SK-N-MC (cell line): ENCODE measurements around the gene TACR2.

Experiments
- DNase-seq: peaks from one replicate; pipeline ENCODE4 v3.0.0-alpha.2; 2011; ENCODE audit warnings: low read depth, low spot score
- H3K27ac ChIP-seq: fragments of 200-600 bp; sonication (generic); 2 replicates; pipeline ENCODE4 v1.5.1; 2016; ENCODE audit warnings: mixed run types
- H3K36me3 ChIP-seq: fragments of 200-600 bp; sonication (generic); 2 replicates; pipeline ENCODE4 v1.6.1; 2017; ENCODE audit warnings: antibody characterized with exemption, low read length, mixed read lengths; ENCODE audit not compliant: insufficient read depth
- H3K4me3 ChIP-seq: fragments of 200-600 bp; sonication (generic); 2 replicates; pipeline ENCODE4 v1.5.1; 2016
- H3K9ac ChIP-seq: fragments of 200-600 bp; sonication (generic); 2 replicates; pipeline ENCODE4 v1.8.0; 2017; ENCODE audit warnings: mixed run types, mixed read lengths; ENCODE audit not compliant: insufficient read length
- H3K9me3 ChIP-seq: fragments of 200-600 bp; sonication (generic); 2 replicates; pipeline ENCODE4 v1.6.1; 2017; ENCODE audit warnings: low read depth, mild to moderate bottlenecking, antibody characterized with exemption, low read length, moderate library complexity, mixed read lengths
- EZH2 ChIP-seq: fragments of 200-600 bp; sonication (generic); IDR thresholded peaks from one replicate; pipeline ENCODE4 v1.6.1; 2017; ENCODE audit warnings: antibody characterized with exemption
- FOXP2 ChIP-seq: optimal IDR thresholded peaks from 2 replicates; pipeline ENCODE3; 2011; ENCODE audit warnings: mild to moderate bottlenecking, moderate library complexity; ENCODE audit not compliant: insufficient read depth; ENCODE audit errors: extremely low read length, control extremely low read depth
- POLR2AphosphoS5 ChIP-seq: IDR thresholded peaks from 2 replicates; pipeline ENCODE4 v1.6.1; 2012; ENCODE audit warnings: mild to moderate bottlenecking, low read depth, low read length, borderline replicate concordance

TACR2 gene

GRCh38 chr10:69443354-69443753 is 26.6 kb upstream of the TACR2 start:
- H3K27ac ChIP-seq, result no peak overlapping the region

GRCh38 chr10:69439813-69440506 is 23.2 kb upstream of the TACR2 start:
- Histone ChIP-seq H3K27ac (no peak overlapping the region), H3K36me3 (no peaks in the 10 kb centered on the region), H3K9ac (no peak overlapping the region), H3K4me3 (no peak overlapping the region), H3K9me3 (no peaks in the 10 kb centered on the region)
- no peak for TF ChIP-seq FOXP2
- TF ChIP-seq POLR2AphosphoS5, result no peak
- TF ChIP-seq EZH2, result no peak
- DNase-seq, result no peak

More at GRCh38 chr10:69443354-69443753, 26.6 kb upstream of the TACR2 start:
- Histone ChIP-seq H3K4me3 (no peak overlapping the region), H3K9ac (no peak overlapping the region), H3K36me3 (no peaks in the 10 kb centered on the region), H3K9me3 (no peaks in the 10 kb centered on the region)
- DNase-seq, result no peak
- no peak for TF ChIP-seq POLR2AphosphoS5
- no peak for TF ChIP-seq FOXP2

GRCh38 chr10:69439350-69439739 is 22.6 kb upstream of the TACR2 start:
- Histone ChIP-seq H3K9ac (no peak overlapping the region), H3K4me3 (no peak overlapping the region), H3K9me3 (no peaks in the 10 kb centered on the region), H3K27ac (no peak overlapping the region), H3K36me3 (no peaks in the 10 kb centered on the region)
- no peak for TF ChIP-seq FOXP2
- TF ChIP-seq POLR2AphosphoS5, result no peak
- TF ChIP-seq EZH2, result no peak
- DNase-seq, result no peak

GRCh38 chr10:69438536-69439349 is 22.0 kb upstream of the TACR2 start:
- no peak for DNase-seq
- Histone ChIP-seq H3K27ac (peak overlapping the region; percentile 68; the same call in 1 of the 2 replicates), H3K9ac (no peak overlapping the region)

GRCh38 chr10:69437321-69438259 is 20.9 kb upstream of the TACR2 start:
- Histone ChIP-seq H3K9me3 (no peaks in the 10 kb centered on the region), H3K9ac (no peak overlapping the region), H3K27ac (no peak overlapping the region), H3K36me3 (no peaks in the 10 kb centered on the region), H3K4me3 (no peak overlapping the region)
- no peak for TF ChIP-seq POLR2AphosphoS5
- TF ChIP-seq FOXP2, result no peak
- TF ChIP-seq EZH2, result no peak
- no peak for DNase-seq

More at GRCh38 chr10:69438536-69439349, 22.0 kb upstream of the TACR2 start:
- H3K36me3 ChIP-seq, result no peaks in the 10 kb centered on the region
- peak overlapping the region; percentile 51 for H3K4me3 ChIP-seq
- TF ChIP-seq FOXP2, result no peak
- TF ChIP-seq EZH2, result no peak
- no peak for TF ChIP-seq POLR2AphosphoS5
- no peaks in the 10 kb centered on the region for H3K9me3 ChIP-seq

GRCh38 chr10:69435966-69436520 is 19.3 kb upstream of the TACR2 start:
- H3K9ac ChIP-seq, result no peak overlapping the region
- TF ChIP-seq FOXP2 (no peak), POLR2AphosphoS5 (no peak), EZH2 (no peak)
- no peak overlapping the region for H3K4me3 ChIP-seq
- H3K27ac ChIP-seq, result no peak overlapping the region
- DNase-seq, result no peak
- no peaks in the 10 kb centered on the region for H3K36me3 ChIP-seq
- no peaks in the 10 kb centered on the region for H3K9me3 ChIP-seq

GRCh38 chr10:69434926-69435325 is 18.2 kb upstream of the TACR2 start:
- no peaks in the 10 kb centered on the region for H3K9me3 ChIP-seq
- DNase-seq, result no peak
- no peaks in the 10 kb centered on the region for H3K36me3 ChIP-seq
- no peak for TF ChIP-seq FOXP2
- TF ChIP-seq EZH2, result no peak
- no peak for TF ChIP-seq POLR2AphosphoS5
- H3K27ac ChIP-seq, result no peak overlapping the region
- no peak overlapping the region for H3K9ac ChIP-seq
- H3K4me3 ChIP-seq, result no peak overlapping the region
